Stimulated activated CD4-positive, alpha-beta T cell treated with anti-CD3 and anti-CD28 coated beads, Interleukin-2, amount 100 ng/mL, for 4 hours (primary cell): ENCODE data around the gene CCDC88B.
"Not testable (repeated sequence)": the region's sequence is repeated elsewhere in the genome, so short reads cannot be mapped to it uniquely, and the experiment has no call there.

Source experiments
- DNase-seq: peaks from one replicate; pipeline ENCODE4 v3.0.0-alpha.2; 2020; ENCODE audit warnings: low read depth

Gene CCDC88B

GRCh38 chr11:64304316-64305072 lies 35.5 kb upstream of the CCDC88B start:
- DNase-seq, result peak; percentile 87

GRCh38 chr11:64305075-64305690 lies 34.8 kb upstream of the CCDC88B start, which contains the start of gene ESRRA:
Gene ESRRA (plus strand): TSS chr11:64305524. CDS start chr11:64307180, 1,656 bp downstream.
- peak; percentile 100 for DNase-seq

- peak; percentile 72 for DNase-seq
These were observed 34.1 kb upstream of the CCDC88B start for GRCh38 chr11:64305691-64306562.

- no peak for DNase-seq
These were observed 33.5 kb upstream of the CCDC88B start for GRCh38 chr11:64306563-64306875.

- no peak for DNase-seq
These were observed 33.0 kb upstream of the CCDC88B start for GRCh38 chr11:64306876-64307622.

GRCh38 chr11:64307795-64308194 lies 32.2 kb upstream of the CCDC88B start:
- not testable (repeated sequence) for DNase-seq

- no peak for DNase-seq
These were observed 27.1 kb upstream of the CCDC88B start for GRCh38 chr11:64312947-64313346.

GRCh38 chr11:64313491-64314145 lies 26.4 kb upstream of the CCDC88B start:
- no peak for DNase-seq

GRCh38 chr11:64314146-64314804 lies 25.7 kb upstream of the CCDC88B start:
- DNase-seq, result no peak

- no peak for DNase-seq
These were observed 25.0 kb upstream of the CCDC88B start for GRCh38 chr11:64314805-64315561.

GRCh38 chr11:64315667-64316526 lies 24.1 kb upstream of the CCDC88B start:
- DNase-seq, result not testable (repeated sequence)

- DNase-seq, result no peak
These were observed 23.2 kb upstream of the CCDC88B start for GRCh38 chr11:64316672-64317324.

GRCh38 chr11:64317325-64317960 lies 22.6 kb upstream of the CCDC88B start, which contains the start of gene TRMT112:
Gene TRMT112 (minus strand): TSS chr11:64317559. CDS start chr11:64317526, 33 bp downstream.
- DNase-seq, result peak; percentile 95

- peak; percentile 90 for DNase-seq
These were observed 21.8 kb upstream of the CCDC88B start, which contains the start of gene PRDX5 for GRCh38 chr11:64317961-64318765. Gene PRDX5 (plus strand): TSS chr11:64318121. CDS start chr11:64318216, 95 bp downstream.

- no peak for DNase-seq
These were observed 20.9 kb upstream of the CCDC88B start for GRCh38 chr11:64318766-64319761.

- no peak for DNase-seq
These were observed 19.4 kb upstream of the CCDC88B start for GRCh38 chr11:64320556-64320955.
